Loucy (cell line): ENCODE results near the gene HOXA6.

ENCODE experiments used
- H2AFZ ChIP-seq: fragments of 200-600 bp; sonication (generic); 2 replicates; pipeline ENCODE4 v1.6.0; 2016; ENCODE audit warnings: antibody characterized with exemption, mild to moderate bottlenecking, low read length, moderate library complexity
- H3F3A ChIP-seq: fragments of 200-600 bp; 2 replicates; pipeline ENCODE4 v1.6.0; 2016; ENCODE audit warnings: antibody characterized with exemption, low read depth, mild to moderate bottlenecking
- H3K27me3 ChIP-seq: fragments of 200-600 bp; sonication (generic); 2 replicates; pipeline ENCODE4 v1.6.1; 2014; ENCODE audit warnings: low read length, mild to moderate bottlenecking; ENCODE audit not compliant: insufficient read depth, poor library complexity, severe bottlenecking
- H3K36me3 ChIP-seq: fragments of 200-600 bp; sonication (generic); 2 replicates; pipeline ENCODE4 v1.6.1; 2016; ENCODE audit warnings: low read length; ENCODE audit not compliant: insufficient read depth
- H3K4me1 ChIP-seq: fragments of 200-600 bp; sonication (generic); 2 replicates; pipeline ENCODE4 v1.5.1; 2014; ENCODE audit warnings: low read length, mild to moderate bottlenecking; ENCODE audit not compliant: insufficient read depth, poor library complexity, severe bottlenecking
- H3K4me2 ChIP-seq: fragments of 200-600 bp; sonication (generic); 2 replicates; pipeline ENCODE4 v1.6.0; 2014; ENCODE audit warnings: antibody characterized with exemption, low read length, low read depth, mild to moderate bottlenecking; ENCODE audit not compliant: poor library complexity, severe bottlenecking
- H3K4me3 ChIP-seq: fragments of 200-600 bp; sonication (generic); 2 replicates; pipeline ENCODE4 v1.5.1; 2014; ENCODE audit warnings: low read length, mild to moderate bottlenecking, mixed read lengths; ENCODE audit not compliant: poor library complexity, severe bottlenecking
- H3K79me2 ChIP-seq: fragments of 200-600 bp; sonication (generic); 2 replicates; pipeline ENCODE4 v1.6.1; 2014; ENCODE audit warnings: low read length; ENCODE audit not compliant: insufficient read depth
- H3K9ac ChIP-seq: fragments of 200-600 bp; sonication (generic); 2 replicates; pipeline ENCODE4 v1.6.0; 2014; ENCODE audit warnings: mild to moderate bottlenecking, low read depth, low read length, moderate library complexity; ENCODE audit not compliant: poor library complexity, severe bottlenecking
- H3K9me2 ChIP-seq: fragments of 200-600 bp; sonication (generic); replicated peaks from 2 replicates; pipeline ENCODE4 v1.6.1; 2016; ENCODE audit warnings: low read depth, low read length, mixed read lengths
- H3K9me3 ChIP-seq: fragments of 200-600 bp; sonication (generic); 2 replicates; pipeline ENCODE4 v1.6.1; 2014; ENCODE audit warnings: mild to moderate bottlenecking, antibody characterized with exemption, low read length, low read depth; ENCODE audit not compliant: insufficient read depth
- H4K20me1 ChIP-seq: fragments of 200-600 bp; sonication (generic); 2 replicates; pipeline ENCODE4 v1.6.0; 2014; ENCODE audit warnings: antibody characterized with exemption, low read length, mild to moderate bottlenecking; ENCODE audit not compliant: insufficient read depth, poor library complexity, severe bottlenecking
- EZH2phosphoT487 ChIP-seq: fragments of 200-600 bp; IDR thresholded peaks from 2 replicates; pipeline ENCODE4 v1.6.1; 2018; ENCODE audit warnings: antibody characterized with exemption, mild to moderate bottlenecking, moderate library complexity, borderline replicate concordance
- TF ChIP-seq, protein P1 (sequence below): fragments of 200-600 bp; sonication (generic); conservative IDR thresholded peaks from 2 replicates; pipeline ENCODE4 v1.5.1; 2014; ENCODE audit warnings: mild to moderate bottlenecking, antibody characterized with exemption, low read length

HOXA6 gene

DNA sequence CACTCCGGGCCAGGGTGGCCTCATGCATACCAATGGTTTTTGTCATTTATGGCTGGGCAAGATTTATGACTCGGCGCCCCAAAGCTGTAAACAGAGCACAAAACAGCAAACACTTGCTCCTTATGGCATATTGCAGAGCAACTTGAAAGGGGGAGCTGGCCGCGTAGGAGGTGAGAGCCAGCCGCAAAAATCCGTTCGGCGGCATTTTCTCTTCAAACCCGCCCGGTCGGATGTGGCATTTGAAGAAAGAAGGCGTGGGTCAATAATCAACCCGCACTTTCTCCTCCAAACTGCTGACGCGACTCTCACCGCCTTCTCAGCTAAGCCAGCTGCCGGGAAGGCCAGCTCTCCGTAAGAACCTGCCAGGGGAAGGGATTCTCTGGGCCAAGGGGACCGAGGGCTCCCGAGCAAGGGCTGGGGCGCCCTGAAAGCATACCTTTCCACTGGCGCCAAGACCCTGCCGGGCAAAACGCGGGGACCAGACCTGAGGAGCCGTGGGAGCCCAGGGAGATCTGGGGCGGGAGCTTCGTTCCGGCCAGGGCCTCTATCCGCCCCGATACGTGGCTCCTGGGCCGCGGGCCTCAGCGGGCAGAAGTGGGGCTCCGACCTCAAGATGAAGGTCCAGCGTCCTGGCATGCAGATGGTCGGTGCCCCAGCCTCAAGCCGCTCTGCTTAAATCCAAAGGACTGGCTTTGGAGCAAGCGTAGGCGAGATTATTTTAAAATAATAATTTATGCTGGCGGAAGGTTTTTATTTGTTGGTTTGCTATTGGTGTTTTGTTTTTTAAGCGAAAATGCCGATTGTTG, 32.1 kb downstream of the HOXA6 start:
- H2AFZ ChIP-seq: no peak overlapping the region
- H3K4me3 ChIP-seq: no peak overlapping the region
- peaks cover 89% of the 10 kb centered on the region; the same call in 1 of the 2 replicates for H3K36me3 ChIP-seq
- H3K4me1 ChIP-seq: no peaks in the 10 kb centered on the region
- no peak overlapping the region for H3K4me2 ChIP-seq
- H4K20me1 ChIP-seq: peaks cover 48% of the 10 kb centered on the region
- H3K9me3 ChIP-seq: no peaks in the 10 kb centered on the region
- H3K9ac ChIP-seq: no peak overlapping the region
- no peaks in the 10 kb centered on the region for H3K9me2 ChIP-seq
- H3K27me3 ChIP-seq: no peaks in the 10 kb centered on the region
- TF ChIP-seq EZH2phosphoT487: no peak
- H3K79me2 ChIP-seq: peaks cover 95% of the 10 kb centered on the region
- H3F3A ChIP-seq: no peaks in the 10 kb centered on the region

DNA sequence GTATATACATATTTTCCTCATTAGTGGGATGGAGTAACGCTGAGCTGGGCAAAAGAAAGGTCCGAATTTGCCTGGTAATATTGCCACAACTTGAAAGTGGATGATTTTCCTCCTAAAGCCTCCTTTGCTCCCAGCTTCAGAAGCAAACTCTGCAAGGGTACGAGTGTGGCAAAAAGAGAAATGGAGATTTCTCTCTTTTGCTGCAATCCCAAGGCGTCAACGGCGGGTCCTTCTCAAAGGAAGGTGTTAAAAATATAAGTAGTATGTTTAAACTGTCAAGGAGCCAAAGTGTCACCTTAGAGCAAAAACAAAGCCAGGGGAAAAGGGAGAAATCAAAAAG, 32.7 kb downstream of the HOXA6 start:
- TF ChIP-seq EZH2phosphoT487: no peak
- TF ChIP-seq, protein P1, sequence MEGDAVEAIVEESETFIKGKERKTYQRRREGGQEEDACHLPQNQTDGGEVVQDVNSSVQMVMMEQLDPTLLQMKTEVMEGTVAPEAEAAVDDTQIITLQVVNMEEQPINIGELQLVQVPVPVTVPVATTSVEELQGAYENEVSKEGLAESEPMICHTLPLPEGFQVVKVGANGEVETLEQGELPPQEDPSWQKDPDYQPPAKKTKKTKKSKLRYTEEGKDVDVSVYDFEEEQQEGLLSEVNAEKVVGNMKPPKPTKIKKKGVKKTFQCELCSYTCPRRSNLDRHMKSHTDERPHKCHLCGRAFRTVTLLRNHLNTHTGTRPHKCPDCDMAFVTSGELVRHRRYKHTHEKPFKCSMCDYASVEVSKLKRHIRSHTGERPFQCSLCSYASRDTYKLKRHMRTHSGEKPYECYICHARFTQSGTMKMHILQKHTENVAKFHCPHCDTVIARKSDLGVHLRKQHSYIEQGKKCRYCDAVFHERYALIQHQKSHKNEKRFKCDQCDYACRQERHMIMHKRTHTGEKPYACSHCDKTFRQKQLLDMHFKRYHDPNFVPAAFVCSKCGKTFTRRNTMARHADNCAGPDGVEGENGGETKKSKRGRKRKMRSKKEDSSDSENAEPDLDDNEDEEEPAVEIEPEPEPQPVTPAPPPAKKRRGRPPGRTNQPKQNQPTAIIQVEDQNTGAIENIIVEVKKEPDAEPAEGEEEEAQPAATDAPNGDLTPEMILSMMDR: no peak
- Histone ChIP-seq H3K4me1 (no peaks in the 10 kb centered on the region), H3K79me2 (peaks cover 93% of the 10 kb centered on the region), H3K4me3 (no peak overlapping the region), H3K36me3 (peaks cover 91% of the 10 kb centered on the region; the same call in 1 of the 2 replicates), H2AFZ (no peak overlapping the region), H3K9me2 (no peaks in the 10 kb centered on the region), H3K9me3 (no peaks in the 10 kb centered on the region), H3K9ac (no peak overlapping the region), H3K4me2 (no peak overlapping the region), H3K27me3 (no peaks in the 10 kb centered on the region), H4K20me1 (peaks cover 53% of the 10 kb centered on the region), H3F3A (no peaks in the 10 kb centered on the region)

DNA sequence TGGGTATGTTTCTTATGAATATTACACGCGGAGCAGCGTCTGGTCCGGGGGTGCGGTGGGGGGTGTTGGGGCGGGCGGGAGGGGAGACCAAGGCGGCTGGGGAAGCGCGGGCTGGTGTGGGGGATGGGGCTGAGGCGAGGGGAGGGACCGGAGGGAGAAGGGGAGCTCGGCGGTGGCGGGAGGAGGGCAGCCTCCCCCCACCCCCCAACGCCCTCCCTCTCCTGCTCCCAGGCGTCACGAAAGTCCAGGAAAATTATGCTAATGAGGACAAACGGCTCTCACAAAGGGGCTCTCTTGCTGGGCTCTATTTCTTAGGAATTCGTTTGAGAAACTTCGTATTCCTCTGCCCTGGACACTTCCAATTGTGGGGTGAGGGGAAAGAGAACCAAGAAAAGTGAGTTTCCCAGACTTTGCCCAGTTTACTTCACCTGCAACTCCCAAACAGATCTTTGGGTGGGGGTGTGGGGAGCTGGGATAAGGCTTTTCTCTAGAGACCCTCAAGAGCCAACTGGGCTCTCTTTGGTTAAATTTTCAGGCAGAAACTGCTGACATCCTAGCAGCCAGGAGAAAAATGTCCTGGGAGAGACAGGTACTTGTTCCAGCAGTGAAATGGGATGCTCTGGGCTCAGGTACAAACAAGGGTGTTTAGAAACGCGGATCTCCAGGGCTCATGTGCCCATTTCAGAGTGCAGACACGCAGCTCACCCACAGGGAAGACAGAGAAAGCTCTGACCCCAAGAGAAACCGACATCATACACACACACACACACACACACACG, 33.4 kb downstream of the HOXA6 start:
- peaks cover 91% of the 10 kb centered on the region for H3K79me2 ChIP-seq
- no peaks in the 10 kb centered on the region for H3K9me3 ChIP-seq
- TF ChIP-seq EZH2phosphoT487: no peak
- TF ChIP-seq, protein P1: no peak
- no peak overlapping the region for H3K4me2 ChIP-seq
- no peaks in the 10 kb centered on the region for H3K9me2 ChIP-seq
- H2AFZ ChIP-seq: no peak overlapping the region
- H3K27me3 ChIP-seq: no peaks in the 10 kb centered on the region
- peaks cover 91% of the 10 kb centered on the region; the same call in 1 of the 2 replicates for H3K36me3 ChIP-seq
- H3K4me3 ChIP-seq: no peak overlapping the region
- no peaks in the 10 kb centered on the region for H3F3A ChIP-seq
- H3K4me1 ChIP-seq: no peaks in the 10 kb centered on the region
- H4K20me1 ChIP-seq: peaks cover 51% of the 10 kb centered on the region
- no peak overlapping the region for H3K9ac ChIP-seq
